ENCODE measurements around the gene HMCN1. TPM values are rescaled to one million over a fixed set of nuclear protein-coding genes. Genes with fewer than 3 reads are reported as not detected.
A peak's percentile ranks its signal among the peaks of the same experiment; 100 is the strongest.

The HMCN1 gene
- total RNA-seq, 1 donor from 2014 or later, result 2.2 TPM

GRCh38 chr1:186220911-186221310 is 486.7 kb downstream of the HMCN1 start:
- DNase-seq (ENCODE audit: low read depth), result no peak

- no peak for DNase-seq (ENCODE audit: low read depth)
Observed at GRCh38 chr1:186225096-186225495, 490.9 kb downstream of the HMCN1 start.

GRCh38 chr1:186228749-186229148 is 494.6 kb downstream of the HMCN1 start:
- no peak for DNase-seq (ENCODE audit: low read depth)

- DNase-seq (ENCODE audit: low read depth), result no peak
Observed at GRCh38 chr1:186231861-186232436, 497.8 kb downstream of the HMCN1 start.

- no peak for DNase-seq (ENCODE audit: low read depth)
Observed at GRCh38 chr1:186234976-186235686, 500.9 kb downstream of the HMCN1 start.

- DNase-seq (ENCODE audit: low read depth), result no peak
Observed at GRCh38 chr1:186235696-186236095, 501.5 kb downstream of the HMCN1 start.

GRCh38 chr1:186236921-186237320 is 502.7 kb downstream of the HMCN1 start:
- peak; percentile 52 for DNase-seq (ENCODE audit: low read depth)

GRCh38 chr1:186239171-186239570 is 505.0 kb downstream of the HMCN1 start:
- no peak for DNase-seq (ENCODE audit: low read depth)

- no peak for DNase-seq (ENCODE audit: low read depth)
Observed at GRCh38 chr1:186240436-186240835, 506.2 kb downstream of the HMCN1 start.
